GM12891 (cell line): ENCODE measurements around the gene CTAGE1.
"Not testable (repeated sequence)": the region's sequence is repeated elsewhere in the genome, so short reads cannot be mapped to it uniquely, and the experiment has no call there.

Experiments used
- DNase-seq: peaks from one replicate; pipeline ENCODE4 v3.0.0; 2011; ENCODE audit warnings: low spot score; ENCODE audit not compliant: insufficient read length
- FAIRE-seq: peaks from 2 replicates; lab custom pipeline; 2011; peaks lifted over from hg19 to GRCh38; lab: Jason Lieb, UNC
- PAX5 ChIP-seq: IDR thresholded peaks from 2 replicates; pipeline ENCODE4 v1.6.1; 2011; ENCODE audit warnings: low read length, moderate library complexity, mild to moderate bottlenecking; ENCODE audit not compliant: insufficient read depth, severe bottlenecking
- POLR2A ChIP-seq: IDR thresholded peaks from 2 replicates; pipeline ENCODE4 v1.6.1; 2011; ENCODE audit warnings: low read depth, low read length, control low read depth
- POLR2AphosphoS5 ChIP-seq: IDR thresholded peaks from 2 replicates; pipeline ENCODE4 v1.6.1; 2011; ENCODE audit warnings: low read depth, low read length, control low read depth
- POU2F2 ChIP-seq: IDR thresholded peaks from 2 replicates; pipeline ENCODE4 v1.6.1; 2011; ENCODE audit warnings: low read depth, mild to moderate bottlenecking, control low read depth, low read length, moderate library complexity
- SPI1 ChIP-seq: IDR thresholded peaks from 2 replicates; pipeline ENCODE4 v1.6.1; 2011; ENCODE audit warnings: low read depth, low read length, control low read depth
- TAF1 ChIP-seq: IDR thresholded peaks from 2 replicates; pipeline ENCODE4 v1.6.1; 2011; ENCODE audit warnings: low read depth, low read length, control low read depth

CTAGE1 gene

DNA sequence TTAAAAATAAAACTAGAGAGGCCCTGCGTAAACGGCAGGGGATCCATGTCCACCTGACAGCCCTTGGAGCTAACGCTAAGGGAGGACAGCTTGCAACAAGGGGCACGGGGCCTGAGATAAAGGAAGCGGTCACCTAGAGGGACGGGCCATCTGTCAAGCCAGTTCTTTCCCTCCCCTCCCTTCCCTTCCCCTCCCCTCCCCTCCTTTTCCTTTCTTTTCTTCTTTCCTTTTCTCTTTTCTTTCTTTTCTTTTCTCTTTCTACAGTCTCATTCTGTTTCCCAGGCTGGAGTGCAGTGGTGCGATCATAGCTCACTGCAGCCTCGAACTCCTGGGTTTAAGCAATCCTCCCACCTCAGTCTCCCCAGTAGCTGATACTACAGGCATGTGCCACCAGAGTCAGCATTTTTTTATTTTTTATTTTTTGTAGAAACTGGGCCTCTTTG, 34.5 kb upstream of the CTAGE1 start:
- TF ChIP-seq TAF1 (no peak), POLR2AphosphoS5 (no peak), PAX5 (no peak), POU2F2 (no peak), SPI1 (no peak)
- FAIRE-seq, result no peak

DNA sequence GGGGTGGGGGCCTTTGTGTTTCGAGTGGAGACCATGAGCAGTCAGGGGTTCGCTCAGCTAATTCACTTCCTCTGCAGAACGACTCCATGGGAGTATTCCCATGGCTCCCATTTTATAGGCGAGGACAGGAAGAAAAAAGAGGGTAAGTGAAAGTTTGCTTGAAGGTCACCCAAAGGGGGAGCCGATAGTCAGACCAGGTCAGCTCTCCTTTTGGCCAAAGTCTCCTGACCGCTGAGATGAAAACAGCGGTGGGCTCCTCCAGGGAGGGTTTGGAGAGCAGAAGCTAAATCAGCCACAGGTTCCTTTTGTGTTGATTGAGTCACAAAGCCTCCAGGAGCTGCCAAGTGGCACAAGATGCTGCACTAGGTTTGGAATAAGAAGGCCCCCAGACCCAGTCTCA, 34.1 kb upstream of the CTAGE1 start:
- DNase-seq, result no peak
- TF ChIP-seq POLR2AphosphoS5 (no peak), POU2F2 (no peak), PAX5 (no peak), POLR2A (no peak), SPI1 (no peak), TAF1 (no peak)
- FAIRE-seq, result no peak

More for the DNA sequence above, 34.5 kb upstream of the CTAGE1 start:
- no peak for DNase-seq

DNA sequence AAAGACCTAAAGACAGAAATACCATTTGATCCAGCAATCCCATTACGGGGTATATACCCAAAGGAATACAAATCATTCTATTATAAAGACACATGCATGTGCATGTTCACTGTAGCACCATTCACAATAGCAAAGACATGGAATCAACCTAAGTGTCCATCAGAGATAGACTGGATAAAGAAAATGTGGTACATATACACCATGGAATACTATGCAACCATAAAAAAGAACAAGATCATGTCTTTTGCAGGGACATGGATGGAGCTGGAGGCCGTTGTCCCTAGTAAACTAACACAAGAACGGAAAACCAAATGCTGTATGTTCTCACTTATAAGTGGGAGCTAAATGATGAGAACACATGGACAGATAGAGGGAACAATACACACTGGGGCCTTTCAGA, 33.1 kb upstream of the CTAGE1 start:
- not testable (repeated sequence) for FAIRE-seq, DNase-seq

DNA sequence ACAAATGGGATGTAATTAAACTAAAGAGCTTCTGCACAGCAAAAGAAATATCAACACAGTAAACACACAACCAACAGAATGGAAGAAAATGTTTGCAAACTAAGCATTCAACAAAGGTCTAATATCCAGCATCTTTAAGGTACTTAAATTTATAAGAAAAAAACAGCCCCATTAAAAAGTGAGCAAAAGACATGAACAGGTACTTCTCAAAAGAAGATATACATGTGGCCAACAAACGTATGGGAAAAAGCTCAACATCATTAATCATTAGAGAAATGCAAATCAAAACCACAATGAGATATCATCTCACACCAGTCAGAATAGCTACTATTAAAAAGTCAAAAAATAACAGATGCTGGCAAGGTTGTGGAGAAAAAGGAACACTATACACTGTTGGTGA, 32.6 kb upstream of the CTAGE1 start:
- not testable (repeated sequence) for FAIRE-seq, DNase-seq

DNA sequence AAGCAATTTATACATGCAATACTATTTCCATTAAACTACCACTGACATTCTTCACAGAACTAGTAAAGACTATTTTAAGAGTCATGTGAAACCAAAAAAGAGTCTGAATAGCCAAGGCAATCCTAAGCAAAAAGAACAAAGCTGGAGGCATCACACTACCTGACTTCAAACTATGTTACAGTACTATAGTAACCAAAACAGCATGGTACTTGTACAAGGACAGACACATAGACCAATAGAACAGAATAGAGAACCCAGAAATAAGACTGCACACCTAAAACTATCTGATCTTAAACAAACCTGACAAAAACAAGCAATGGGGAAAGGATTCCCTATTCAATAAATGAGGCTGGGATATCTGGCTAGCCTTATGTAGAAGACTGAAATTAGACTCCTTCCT, 32.0 kb upstream of the CTAGE1 start:
- not testable (repeated sequence) for DNase-seq, FAIRE-seq

DNA sequence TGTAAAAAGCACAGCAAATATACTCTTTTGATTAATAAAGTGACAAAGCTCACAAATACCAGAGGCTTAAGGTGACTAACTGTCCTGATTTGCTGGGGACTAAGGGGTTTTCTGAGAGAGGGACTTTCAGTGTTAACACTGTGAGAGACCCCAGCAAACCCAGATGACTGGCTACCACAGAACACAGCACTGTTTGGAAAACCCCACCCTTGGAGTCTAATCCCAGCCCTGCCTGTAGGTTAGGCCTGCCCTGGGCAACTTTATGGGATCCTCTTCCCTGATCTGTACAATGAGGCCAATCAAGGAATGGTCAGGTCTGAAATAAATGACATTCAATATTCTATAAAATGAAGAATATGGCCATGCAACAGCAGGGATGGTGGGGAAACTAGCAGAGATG, 30.5 kb upstream of the CTAGE1 start:
- no peak for FAIRE-seq
- TF ChIP-seq SPI1, result no peak
- TF ChIP-seq POU2F2, result no peak
- TF ChIP-seq PAX5, result no peak
- no peak for TF ChIP-seq POLR2A
- no peak for TF ChIP-seq TAF1
- no peak for TF ChIP-seq POLR2AphosphoS5
- no peak for DNase-seq

DNA sequence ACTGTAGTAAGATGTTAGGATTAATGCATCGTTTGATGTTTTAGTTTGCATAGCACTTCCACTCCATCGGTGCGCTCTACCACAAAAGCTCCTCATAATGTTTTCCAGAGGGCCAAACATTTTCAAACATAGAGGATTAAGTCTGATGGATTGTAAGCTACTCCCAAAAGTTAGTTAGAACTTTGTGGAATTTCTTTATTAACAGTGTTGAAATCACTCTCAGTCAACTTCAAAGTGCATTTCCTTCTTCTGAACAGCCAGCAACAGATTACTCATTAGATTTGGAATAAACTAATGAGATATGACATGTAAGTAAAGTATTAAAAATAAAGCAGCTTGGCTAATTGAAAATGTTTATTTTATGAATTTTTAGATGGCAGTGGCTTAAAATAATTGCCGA, 30.1 kb upstream of the CTAGE1 start:
- no peak for DNase-seq

DNA sequence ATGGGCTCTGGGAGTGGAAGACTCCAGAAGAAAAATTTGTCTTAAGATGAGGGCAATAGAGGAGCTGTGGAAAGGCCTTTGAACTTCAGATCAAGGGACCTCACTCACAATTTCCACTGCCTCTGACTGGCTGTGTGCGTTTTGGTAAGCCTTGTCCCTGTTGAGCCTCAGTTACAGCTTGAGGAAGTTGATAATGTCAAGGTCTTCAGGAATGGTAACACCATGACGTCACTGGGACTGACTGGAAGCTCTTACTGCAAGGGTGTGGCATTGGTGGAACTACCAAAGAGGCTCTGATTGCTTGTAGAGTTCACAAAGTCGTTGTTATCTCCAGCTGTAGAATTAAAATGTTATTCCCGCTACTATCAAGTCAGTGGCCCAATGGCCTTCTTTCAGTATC, 29.2 kb upstream of the CTAGE1 start:
- no peak for DNase-seq

More for the DNA sequence above, 30.1 kb upstream of the CTAGE1 start:
- no peak for FAIRE-seq
- TF ChIP-seq TAF1 (no peak), POU2F2 (no peak), SPI1 (no peak), POLR2A (no peak), PAX5 (no peak), POLR2AphosphoS5 (no peak)

DNA sequence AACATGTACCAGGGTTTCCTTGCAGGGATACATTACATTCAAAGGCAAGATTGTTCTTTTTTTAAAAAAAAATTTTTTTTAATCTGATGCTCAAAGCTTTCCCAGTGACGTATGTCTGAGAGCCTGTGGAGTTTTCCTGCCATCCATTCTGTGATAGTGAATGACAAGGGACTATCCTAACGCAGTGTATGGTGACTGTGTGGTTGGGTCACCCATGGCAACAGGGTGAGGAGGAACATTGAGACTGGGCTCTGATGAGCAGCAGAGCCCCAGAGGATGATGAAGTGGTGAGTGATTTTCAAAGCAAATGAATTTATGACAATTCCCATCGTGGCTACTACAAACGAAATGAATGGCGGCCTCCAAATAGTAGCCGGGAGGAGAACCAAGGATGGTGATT, 28.6 kb upstream of the CTAGE1 start:
- TF ChIP-seq POLR2AphosphoS5 (no peak), POU2F2 (no peak), PAX5 (no peak), POLR2A (no peak), SPI1 (no peak), TAF1 (no peak)
- FAIRE-seq (no peak), DNase-seq (no peak)

More for the DNA sequence above, 29.2 kb upstream of the CTAGE1 start:
- no peak for FAIRE-seq
- no peak for TF ChIP-seq POU2F2
- TF ChIP-seq POLR2A, result no peak
- no peak for TF ChIP-seq POLR2AphosphoS5
- TF ChIP-seq TAF1, result no peak
- TF ChIP-seq PAX5, result no peak

DNA sequence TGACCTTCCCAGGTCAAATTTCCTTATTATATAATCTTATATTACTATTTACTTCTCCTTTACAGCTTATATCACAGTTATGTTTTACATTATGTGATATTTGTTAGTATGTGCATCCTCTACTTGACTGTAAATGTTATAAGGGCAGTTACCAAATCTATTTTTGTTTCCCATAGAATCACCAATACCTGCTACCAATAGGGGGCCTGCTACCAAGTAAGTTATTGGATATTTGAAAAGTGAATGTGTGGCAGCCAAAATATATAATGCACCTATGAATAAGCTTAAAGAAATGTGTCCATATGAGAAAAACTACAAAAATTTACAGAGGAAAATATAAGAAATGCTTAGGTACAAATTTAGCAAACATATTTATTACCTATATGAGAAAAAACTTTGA, 23.9 kb upstream of the CTAGE1 start:
- DNase-seq (no peak), FAIRE-seq (no peak)
- TF ChIP-seq TAF1 (no peak), POLR2AphosphoS5 (no peak), PAX5 (no peak), POU2F2 (no peak), SPI1 (no peak), POLR2A (no peak)

DNA sequence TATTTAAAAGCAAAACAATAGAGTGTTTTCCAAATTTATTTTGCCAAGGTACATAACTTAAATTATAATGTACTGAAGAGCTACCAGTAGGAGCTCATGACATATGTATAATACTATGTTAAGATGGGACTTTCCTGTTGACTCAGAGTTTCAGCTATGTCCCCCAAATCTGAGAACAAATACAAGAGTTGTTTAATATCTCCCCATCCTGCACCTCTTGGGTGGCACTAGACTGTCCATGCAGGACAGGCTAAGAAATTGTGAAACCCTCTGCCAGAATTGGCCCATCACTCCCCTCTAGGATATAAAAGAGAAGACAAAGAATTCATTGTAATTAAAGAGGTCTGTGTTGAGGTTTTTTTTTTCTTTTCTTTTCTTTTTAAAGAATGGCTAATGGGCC, 21.7 kb upstream of the CTAGE1 start:
- DNase-seq, result no peak
- no peak for FAIRE-seq
- TF ChIP-seq SPI1, result no peak
- TF ChIP-seq TAF1, result no peak
- no peak for TF ChIP-seq PAX5
- no peak for TF ChIP-seq POU2F2
- no peak for TF ChIP-seq POLR2AphosphoS5
- TF ChIP-seq POLR2A, result no peak
